GM13976 (cell line): ENCODE data around the gene UTS2.

ENCODE experiments used
- DNase-seq: peaks from one replicate; pipeline ENCODE4 v3.0.0; 2012; ENCODE audit warnings: low spot score
- in situ Hi-C: fragments of 300-500 bp; cut with MboI; formaldehyde crosslinking; loops from one replicate; pipeline ENCODE4 v1.12.0; 2022; ENCODE audit warnings: low sequenced_read_pairs, mixed read lengths, inconsistent platforms; ENCODE audit not compliant: unreplicated experiment
- TF ChIP-seq, protein P1 (sequence below): IDR thresholded peaks from 2 replicates; pipeline ENCODE4 v1.5.1; 2012; ENCODE audit warnings: borderline replicate concordance, mild to moderate bottlenecking; ENCODE audit not compliant: insufficient read depth; ENCODE audit errors: extremely low read depth, missing control alignments, control extremely low read depth

The UTS2 gene

DNA sequence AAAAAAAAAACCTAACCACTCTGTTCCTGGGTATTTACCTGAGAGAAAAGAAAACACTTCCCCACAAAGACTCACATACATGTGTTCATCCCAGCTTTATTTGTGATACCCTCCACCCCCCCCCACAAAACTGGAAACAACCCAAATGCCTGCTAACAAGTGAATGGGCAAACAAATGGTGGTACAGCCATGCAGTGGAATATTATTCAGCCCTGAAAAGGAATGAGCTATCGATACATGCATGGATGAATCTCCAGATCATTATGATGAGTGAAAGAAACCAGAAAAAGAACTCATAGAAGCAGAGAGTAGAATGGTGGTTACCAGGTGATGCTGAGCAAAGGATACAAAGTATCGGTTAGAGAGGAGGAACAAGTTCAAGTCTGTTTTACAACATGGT, 38.0 kb upstream of the UTS2 start:
- in situ Hi-C loops = no loop called here
- DNase-seq = no peak
- TF ChIP-seq, protein P1, sequence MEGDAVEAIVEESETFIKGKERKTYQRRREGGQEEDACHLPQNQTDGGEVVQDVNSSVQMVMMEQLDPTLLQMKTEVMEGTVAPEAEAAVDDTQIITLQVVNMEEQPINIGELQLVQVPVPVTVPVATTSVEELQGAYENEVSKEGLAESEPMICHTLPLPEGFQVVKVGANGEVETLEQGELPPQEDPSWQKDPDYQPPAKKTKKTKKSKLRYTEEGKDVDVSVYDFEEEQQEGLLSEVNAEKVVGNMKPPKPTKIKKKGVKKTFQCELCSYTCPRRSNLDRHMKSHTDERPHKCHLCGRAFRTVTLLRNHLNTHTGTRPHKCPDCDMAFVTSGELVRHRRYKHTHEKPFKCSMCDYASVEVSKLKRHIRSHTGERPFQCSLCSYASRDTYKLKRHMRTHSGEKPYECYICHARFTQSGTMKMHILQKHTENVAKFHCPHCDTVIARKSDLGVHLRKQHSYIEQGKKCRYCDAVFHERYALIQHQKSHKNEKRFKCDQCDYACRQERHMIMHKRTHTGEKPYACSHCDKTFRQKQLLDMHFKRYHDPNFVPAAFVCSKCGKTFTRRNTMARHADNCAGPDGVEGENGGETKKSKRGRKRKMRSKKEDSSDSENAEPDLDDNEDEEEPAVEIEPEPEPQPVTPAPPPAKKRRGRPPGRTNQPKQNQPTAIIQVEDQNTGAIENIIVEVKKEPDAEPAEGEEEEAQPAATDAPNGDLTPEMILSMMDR = no peak

DNA sequence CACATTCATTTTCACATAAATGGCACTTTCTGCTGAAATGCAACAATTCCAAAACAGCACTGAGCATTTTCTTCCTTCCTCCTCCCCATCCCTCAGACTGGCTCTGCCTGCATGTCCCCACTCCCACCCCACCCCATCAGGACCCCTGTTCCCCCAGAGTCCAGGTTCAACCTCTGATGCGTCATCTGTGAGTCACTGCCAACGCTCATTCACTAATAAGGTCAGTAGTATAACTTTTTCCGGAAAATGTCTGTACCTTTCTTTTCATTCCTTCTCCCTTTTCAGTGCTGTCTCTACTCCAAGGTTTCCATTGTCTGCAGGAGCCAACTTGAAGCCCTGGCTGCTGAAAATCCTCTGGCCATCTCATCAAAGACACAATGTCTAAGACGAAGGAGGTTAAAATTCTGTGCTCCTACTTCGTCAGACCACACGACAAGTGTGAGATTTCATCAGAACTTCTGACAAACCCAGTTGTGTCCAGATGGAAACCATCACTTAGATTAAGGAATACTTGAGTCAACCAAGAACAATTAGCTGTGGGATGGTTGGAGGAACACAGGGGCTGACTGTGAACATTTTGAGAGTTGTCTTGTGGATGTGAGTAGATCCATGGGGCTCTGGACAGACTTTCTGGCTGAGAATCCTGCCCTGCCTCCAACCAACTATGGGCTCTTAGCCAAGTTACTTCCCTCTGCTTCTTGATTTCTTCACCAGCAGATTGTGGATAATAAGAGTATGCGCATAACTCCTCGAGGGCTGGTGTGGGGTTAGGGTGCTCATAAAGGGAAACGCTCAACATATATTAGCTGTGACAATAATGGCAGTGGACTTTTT, 35.6 kb upstream of the UTS2 start:
- DNase-seq = no peak
- TF ChIP-seq, protein P1 = no peak
- in situ Hi-C loops = no loop called here

DNA sequence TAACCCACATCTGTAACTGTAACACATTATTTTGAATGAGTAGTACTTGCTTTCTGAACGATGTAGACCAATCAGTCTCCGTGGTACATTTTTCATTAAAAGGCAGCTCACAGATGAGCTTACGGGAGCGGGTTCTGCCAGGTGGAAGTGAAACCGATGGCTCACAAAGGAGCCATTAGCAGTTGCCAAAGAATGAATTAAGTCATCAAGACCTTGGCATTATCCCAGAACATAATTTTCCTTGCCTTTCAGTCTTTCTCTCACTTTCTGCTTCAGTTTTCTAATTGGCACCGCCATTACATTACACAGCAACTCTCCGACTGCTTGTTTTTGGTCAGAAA, 33.5 kb upstream of the UTS2 start:
- TF ChIP-seq, protein P1 = no peak
- in situ Hi-C loops = no loop called here
- DNase-seq = no peak

DNA sequence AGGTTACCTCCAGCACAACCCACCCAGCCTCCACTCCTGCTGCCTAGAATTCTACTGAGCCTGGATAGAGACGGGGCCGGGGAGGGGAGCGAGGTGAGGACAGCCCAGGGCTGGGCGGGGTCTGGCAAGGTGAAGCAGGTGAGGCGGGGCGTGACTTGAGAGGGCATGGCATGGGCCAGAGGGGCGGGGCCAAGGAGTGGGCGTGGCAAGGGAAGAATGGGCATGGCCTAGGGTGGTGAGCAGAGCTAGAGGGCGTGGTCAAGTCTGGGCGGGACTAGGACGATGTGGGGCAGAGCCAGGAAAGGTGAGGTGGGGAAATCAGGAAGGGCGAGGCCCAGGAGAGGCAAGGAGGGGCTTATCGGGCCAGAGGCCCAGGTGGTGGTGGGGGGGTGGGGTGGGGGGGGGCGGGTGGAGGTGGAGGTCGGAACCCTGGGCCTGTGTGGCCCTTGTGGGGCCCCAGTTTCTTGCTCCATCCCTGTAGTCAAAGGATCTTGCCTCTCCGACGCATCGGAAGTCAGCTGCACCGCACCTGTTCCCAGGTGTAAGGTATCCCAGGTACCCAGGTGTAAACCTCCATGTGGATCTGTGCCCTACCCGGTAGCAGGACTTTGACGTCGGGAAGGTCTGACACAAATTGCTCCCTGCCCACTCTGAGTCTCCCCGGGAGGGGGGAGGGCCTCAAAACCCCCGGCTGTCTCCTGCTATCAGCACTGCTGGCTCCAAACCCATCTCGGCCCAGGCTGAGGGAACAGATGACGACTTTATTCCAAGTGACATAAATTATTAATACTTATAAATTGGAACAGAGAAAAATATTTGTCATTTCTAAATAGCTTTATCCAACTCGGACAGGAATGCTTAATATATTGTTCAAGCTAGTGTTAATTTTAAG, 32.9 kb upstream of the UTS2 start:
- in situ Hi-C loops = no loop called here
- peak; percentile 43 for DNase-seq

DNA sequence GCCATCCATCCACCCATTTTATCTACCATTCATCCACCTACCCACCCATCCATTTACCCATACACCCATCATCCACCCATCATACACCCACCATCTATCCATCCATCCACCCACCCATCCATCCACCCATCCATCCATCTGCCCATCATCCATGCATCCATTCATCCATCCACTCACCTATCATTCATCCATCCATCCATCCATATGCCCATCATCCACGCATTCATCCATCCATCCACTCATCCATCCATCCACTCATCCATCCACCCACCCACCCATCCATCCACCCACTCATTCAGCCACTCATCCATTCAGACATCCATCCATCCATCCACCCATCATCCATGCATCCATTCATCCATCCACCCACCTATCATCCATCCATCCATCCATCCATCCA, 31.9 kb upstream of the UTS2 start:
- TF ChIP-seq, protein P1 = no peak
- in situ Hi-C loops = no loop called here
- no peak for DNase-seq

More for the DNA sequence above, 32.9 kb upstream of the UTS2 start:
- TF ChIP-seq, protein P1 = no peak

DNA sequence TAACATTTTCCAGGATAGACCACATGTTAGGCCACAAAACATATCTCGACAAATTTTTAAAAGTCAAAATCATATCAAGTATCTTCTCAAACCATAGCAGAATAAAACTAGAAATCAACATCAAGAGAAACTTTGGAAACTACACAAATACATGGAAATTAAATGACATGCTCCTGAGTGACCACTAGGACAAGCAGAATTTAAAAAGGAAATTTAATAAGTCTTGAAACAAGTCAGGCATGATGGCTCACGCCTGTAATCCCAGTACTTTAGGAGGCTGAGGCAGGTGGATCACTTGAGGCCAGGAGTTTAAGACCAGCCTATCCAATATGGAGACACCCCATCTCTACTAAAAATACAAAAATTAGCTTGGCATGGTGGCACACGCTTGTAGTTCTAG, 26.4 kb upstream of the UTS2 start:
- no peak for DNase-seq
- in situ Hi-C loops = no loop called here
- TF ChIP-seq, protein P1 = no peak
